MCF 10A (cell line): ENCODE measurements around the gene TNIK. TPM values are rescaled to one million over a fixed set of nuclear protein-coding genes. Genes with fewer than 3 reads are reported as not detected.

Experiments
- BruUV-seq: library from RNA; stranded (reverse); fragments of 400-500 nt; replicated peaks from 2 replicates; lab custom pipeline; 2021; lab: Mats Ljungman, UMichigan
- CTCF ChIA-PET: fragments of 300-600 bp; sonication (Branson Sonifier 250); formaldehyde crosslinking; extraction: SDS; loops from one replicate; lab custom pipeline; 2021; ENCODE audit warnings: antibody characterized with exemption, inconsistent platforms; lab: Yijun Ruan, JAX
- POLR2A ChIA-PET: fragments of 300-600, 350-650 bp; sonication (Branson Sonifier 250); formaldehyde crosslinking; extraction: SDS; loops from one replicate; lab custom pipeline; 2020; ENCODE audit warnings: antibody characterized with exemption, inconsistent platforms; lab: Yijun Ruan, JAX
- DNase-seq: peaks from one replicate; pipeline ENCODE4 v3.0.0-alpha.2; 2018; ENCODE audit not compliant: unreplicated experiment
- H3K27ac Mint-ChIP-seq: one replicate; pipeline ENCODE4 v1.8.0; 2022; ENCODE audit warnings: mild to moderate bottlenecking, low read depth, mixed read lengths; ENCODE audit not compliant: unreplicated experiment
- H3K27me3 Mint-ChIP-seq: one replicate; pipeline ENCODE4 v1.8.0; 2022; ENCODE audit warnings: mixed read lengths; ENCODE audit not compliant: insufficient read depth, unreplicated experiment
- H3K36me3 Mint-ChIP-seq: one replicate; pipeline ENCODE4 v1.8.0; 2022; ENCODE audit warnings: mild to moderate bottlenecking, moderate library complexity, mixed read lengths; ENCODE audit not compliant: insufficient read depth, unreplicated experiment
- H3K4me1 Mint-ChIP-seq: one replicate; pipeline ENCODE4 v1.8.0; 2022; ENCODE audit warnings: mixed read lengths; ENCODE audit not compliant: insufficient read depth, unreplicated experiment
- H3K4me3 Mint-ChIP-seq: one replicate; pipeline ENCODE4 v1.8.0; 2022; ENCODE audit warnings: mild to moderate bottlenecking, moderate library complexity, mixed read lengths; ENCODE audit not compliant: unreplicated experiment
- H3K9me3 Mint-ChIP-seq: one replicate; pipeline ENCODE4 v1.8.0; 2022; ENCODE audit warnings: mixed read lengths; ENCODE audit not compliant: unreplicated experiment
- CTCF ChIP-seq: fragments of 200-600 bp; IDR thresholded peaks from one replicate; pipeline ENCODE4 v1.8.0; 2022; ENCODE audit warnings: antibody characterized with exemption, mild to moderate bottlenecking; ENCODE audit not compliant: unreplicated experiment
- intact Hi-C: fragments of 100-400 bp; cut with micrococcal nuclease; formaldehyde crosslinking; loops from 2 replicates; pipeline ENCODE4 v1.14.1; 2022
- total RNA-seq: library from RNA; stranded (reverse); gene quantifications from 2 replicates; pipeline ENCODE4 v1.2.3, GENCODE V29; 2022

TNIK gene
- total RNA-seq, 1 experiment from 2014 or later, result 3.4 TPM

- intact Hi-C loops, result no loop called here
- no peak for DNase-seq
- Mint-ChIP-seq H3K36me3 (peaks cover 6% of the 10 kb centered on the region), H3K4me3 (no peak overlapping the region), H3K9me3 (no peaks in the 10 kb centered on the region), H3K27me3 (no peaks in the 10 kb centered on the region), H3K4me1 (peaks cover 12% of the 10 kb centered on the region), H3K27ac (no peak overlapping the region)
- ChIA-PET CTCF (interaction anchor here (0.6 kb wide), 1 partner anchor 20 kb away, joined by 4 read pairs; no protein-coding TSS in a partner anchor), POLR2A (no interaction called here)
- TF ChIP-seq CTCF, result no peak
- BruUV-seq, result no TSS peak
Observed at GRCh38 chr3:171110715-171111114, 349.5 kb downstream of the TNIK start.

- Mint-ChIP-seq H3K4me1 (peaks cover 12% of the 10 kb centered on the region), H3K36me3 (peaks cover 6% of the 10 kb centered on the region), H3K27ac (peak overlapping the region; percentile 46), H3K4me3 (no peak overlapping the region), H3K9me3 (no peaks in the 10 kb centered on the region), H3K27me3 (no peaks in the 10 kb centered on the region)
- intact Hi-C loops, result no loop called here
- ChIA-PET CTCF (no interaction called here), POLR2A (no interaction called here)
- peak; percentile 66 for DNase-seq
- no TSS peak for BruUV-seq
- no peak for TF ChIP-seq CTCF
Observed at GRCh38 chr3:171108066-171108465, 352.1 kb downstream of the TNIK start.

GRCh38 chr3:171103185-171103584, 357.0 kb downstream of the TNIK start:
- BruUV-seq, result no TSS peak

GRCh38 chr3:171101982-171102641, 358.1 kb downstream of the TNIK start:
- peak; percentile 53 for DNase-seq
- Mint-ChIP-seq H3K4me1 (no peaks in the 10 kb centered on the region), H3K36me3 (peaks cover 9% of the 10 kb centered on the region), H3K27ac (no peak overlapping the region), H3K27me3 (no peaks in the 10 kb centered on the region), H3K4me3 (no peak overlapping the region), H3K9me3 (no peaks in the 10 kb centered on the region)
- ChIA-PET CTCF (interaction anchor here (1.0 kb wide), 1 partner anchor 11 kb away, joined by 3 read pairs; no protein-coding TSS in a partner anchor), POLR2A (interaction anchor here (0.7 kb wide), 1 partner anchor 86 kb away, joined by 3 read pairs; no protein-coding TSS in a partner anchor)
- intact Hi-C loops, result no loop called here
- no peak for TF ChIP-seq CTCF
- no TSS peak for BruUV-seq

More at GRCh38 chr3:171103185-171103584, 357.0 kb downstream of the TNIK start:
- H3K27ac Mint-ChIP-seq, result no peak overlapping the region
- TF ChIP-seq CTCF, result no peak
- ChIA-PET CTCF (no interaction called here), POLR2A (interaction anchor here (0.6 to 0.7 kb wide), 2 partner anchors 87 to 1566 kb away, joined by 3 read pairs; no protein-coding TSS in a partner anchor)
- intact Hi-C loops, result no loop called here
- peaks cover 6% of the 10 kb centered on the region for H3K4me1 Mint-ChIP-seq
- H3K27me3 Mint-ChIP-seq, result no peaks in the 10 kb centered on the region
- H3K4me3 Mint-ChIP-seq, result no peak overlapping the region
- H3K9me3 Mint-ChIP-seq, result no peaks in the 10 kb centered on the region
- no peak for DNase-seq
- peaks cover 15% of the 10 kb centered on the region for H3K36me3 Mint-ChIP-seq
